Suprapubic skin (tissue), 4 donors: ENCODE results near the gene SIRT7. TPM values are rescaled to one million over a fixed set of nuclear protein-coding genes. Genes with fewer than 3 reads are reported as not detected.

Experiments used
- DNase-seq, 2 donors: peaks; one replicate each; pipeline ENCODE4 v3.0.0-alpha.2; 2019; ENCODE audit warnings: low spot score in 2 of 2
- H3K27ac ChIP-seq: fragments of 200-600 bp; sonication (generic); one replicate; pipeline ENCODE4 v1.5.1; 2019
- H3K27me3 ChIP-seq: fragments of 200-600 bp; sonication (generic); one replicate; pipeline ENCODE4 v1.5.1; 2019
- H3K36me3 ChIP-seq: fragments of 200-600 bp; sonication (generic); one replicate; pipeline ENCODE4 v1.5.1; 2019
- H3K4me1 ChIP-seq: fragments of 200-600 bp; sonication (generic); one replicate; pipeline ENCODE4 v1.5.1; 2019
- H3K4me3 ChIP-seq: fragments of 200-600 bp; sonication (generic); one replicate; pipeline ENCODE4 v1.5.1; 2019; ENCODE audit warnings: mild to moderate bottlenecking
- H3K9me3 ChIP-seq: fragments of 200-600 bp; sonication (generic); one replicate; pipeline ENCODE4 v1.5.1; 2019
- EP300 ChIP-seq: sonication (generic); formaldehyde crosslinking; IDR thresholded peaks from one replicate; pipeline ENCODE4 v1.6.1; 2017; ENCODE audit warnings: antibody characterized with exemption
- POLR2A ChIP-seq, 2 donors: fragments of 450-650 bp; IDR thresholded peaks; one replicate each; pipeline ENCODE4 v1.6.1; 2017; ENCODE audit warnings: antibody characterized with exemption in 2 of 2, mild to moderate bottlenecking in 2 of 2, moderate library complexity in 2 of 2
- POLR2AphosphoS5 ChIP-seq, 3 donors: sonication (generic); formaldehyde crosslinking; IDR thresholded peaks; one replicate each; pipeline ENCODE4 v1.6.1; 2017; ENCODE audit warnings: antibody characterized with exemption in 3 of 3
- WGBS: methylation state at CpG from one replicate; pipeline ENCODE4 v1.1.5; 2018; 5-methylcytosine and 5-hydroxymethylcytosine counted together
- total RNA-seq, 4 donors: library from RNA; depleted of rRNA; stranded (reverse); fragments of >200 nt; gene quantifications; one replicate each; pipeline ENCODE4 v1.1.0, GENCODE V29; 2016
- TF ChIP-seq, protein P1 (sequence below), 2 donors: fragments of 200-600 bp in 1 of 2; fragments of 450-650 bp in 1 of 2; sonication (generic) in 1 of 2; IDR thresholded peaks; one replicate each; pipeline ENCODE4 v1.5.1; 2016 to 2019; ENCODE audit warnings: antibody characterized with exemption in 2 of 2, mild to moderate bottlenecking in 1 of 2, moderate library complexity in 1 of 2

Gene SIRT7
- total RNA-seq, 4 donors from 2014 or later, result 30.7 to 52.4 (median 38.9) TPM

DNA sequence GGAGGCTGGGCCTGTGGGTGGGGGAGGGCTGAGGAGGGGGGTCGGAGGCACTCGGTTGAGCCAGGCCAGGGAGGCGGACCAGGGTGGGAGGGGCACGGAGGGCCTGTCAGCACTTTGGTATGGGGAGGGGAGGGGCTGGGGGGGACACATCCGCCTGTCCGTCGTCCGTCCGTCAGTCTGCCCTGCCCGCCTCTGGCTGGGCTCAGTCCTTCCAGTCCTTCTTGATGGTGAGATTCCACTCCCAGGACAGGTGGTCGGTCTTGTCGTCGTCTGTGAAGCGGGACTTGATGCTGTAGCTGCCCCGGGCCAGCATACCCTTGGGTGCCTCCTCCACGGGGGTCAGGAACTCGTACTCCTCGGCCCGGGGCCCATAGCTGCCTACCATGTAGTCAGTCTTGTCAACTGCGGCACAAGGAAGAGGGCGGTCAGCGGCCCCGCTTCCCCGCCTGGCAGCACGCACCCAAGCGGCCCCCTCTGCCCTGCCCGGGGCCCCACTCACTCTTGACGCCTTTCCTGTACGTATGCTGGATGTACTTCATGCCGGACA is 49.2 kb downstream of the SIRT7 start:
- Histone ChIP-seq H3K36me3 (peaks cover 22% of the 10 kb centered on the region), H3K27me3 (no peaks in the 10 kb centered on the region), H3K27ac (peak overlapping the region; percentile 99), H3K9me3 (no peaks in the 10 kb centered on the region), H3K4me1 (peaks cover 70% of the 10 kb centered on the region), H3K4me3 (no peak overlapping the region)
- no peak for TF ChIP-seq EP300
- no peak for DNase-seq
- WGBS, result 62% methylated on average over 20 of the region's 30 CpGs

DNA sequence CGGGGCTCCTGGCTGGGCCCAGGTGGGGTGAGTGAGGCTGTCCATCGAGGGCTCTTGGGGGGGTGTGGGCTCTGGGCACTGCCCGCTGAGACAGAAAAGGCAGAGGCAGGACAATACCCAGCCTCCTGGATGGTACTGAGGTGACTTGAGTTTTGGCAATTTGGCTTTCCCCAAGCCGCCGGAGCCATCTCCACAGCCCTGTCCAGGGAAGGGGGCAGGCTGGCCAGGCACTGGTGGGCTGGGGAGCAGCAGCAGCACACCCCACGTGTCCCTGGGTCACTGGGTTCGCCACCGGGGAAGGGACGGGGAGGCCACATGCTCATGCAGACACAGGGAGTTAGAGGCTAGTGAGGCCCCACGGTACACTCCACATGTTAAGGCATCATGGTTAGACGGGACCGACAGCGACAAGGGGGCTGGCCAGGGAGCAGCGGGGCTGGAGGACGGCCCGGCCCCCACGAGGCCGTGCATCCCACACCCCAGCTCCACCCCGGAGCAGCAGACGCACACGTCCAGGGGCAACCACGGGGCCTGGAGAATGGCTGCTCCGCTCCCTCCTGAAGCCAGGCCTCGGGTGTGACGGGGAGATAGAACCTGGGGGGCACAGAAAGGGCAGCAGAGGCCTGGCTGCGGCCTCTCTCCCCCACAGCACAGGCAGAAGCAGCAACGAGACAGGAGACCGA is 49.8 kb downstream of the SIRT7 start:
- DNase-seq, result no peak
- Histone ChIP-seq H3K27me3 (no peaks in the 10 kb centered on the region), H3K36me3 (peaks cover 22% of the 10 kb centered on the region), H3K4me3 (no peak overlapping the region), H3K27ac (peak overlapping the region; percentile 99), H3K9me3 (no peaks in the 10 kb centered on the region), H3K4me1 (peaks cover 74% of the 10 kb centered on the region)
- WGBS, result 72% methylated on average over 17 of the region's 28 CpGs
- TF ChIP-seq, protein P1, sequence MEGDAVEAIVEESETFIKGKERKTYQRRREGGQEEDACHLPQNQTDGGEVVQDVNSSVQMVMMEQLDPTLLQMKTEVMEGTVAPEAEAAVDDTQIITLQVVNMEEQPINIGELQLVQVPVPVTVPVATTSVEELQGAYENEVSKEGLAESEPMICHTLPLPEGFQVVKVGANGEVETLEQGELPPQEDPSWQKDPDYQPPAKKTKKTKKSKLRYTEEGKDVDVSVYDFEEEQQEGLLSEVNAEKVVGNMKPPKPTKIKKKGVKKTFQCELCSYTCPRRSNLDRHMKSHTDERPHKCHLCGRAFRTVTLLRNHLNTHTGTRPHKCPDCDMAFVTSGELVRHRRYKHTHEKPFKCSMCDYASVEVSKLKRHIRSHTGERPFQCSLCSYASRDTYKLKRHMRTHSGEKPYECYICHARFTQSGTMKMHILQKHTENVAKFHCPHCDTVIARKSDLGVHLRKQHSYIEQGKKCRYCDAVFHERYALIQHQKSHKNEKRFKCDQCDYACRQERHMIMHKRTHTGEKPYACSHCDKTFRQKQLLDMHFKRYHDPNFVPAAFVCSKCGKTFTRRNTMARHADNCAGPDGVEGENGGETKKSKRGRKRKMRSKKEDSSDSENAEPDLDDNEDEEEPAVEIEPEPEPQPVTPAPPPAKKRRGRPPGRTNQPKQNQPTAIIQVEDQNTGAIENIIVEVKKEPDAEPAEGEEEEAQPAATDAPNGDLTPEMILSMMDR (IDR thresholded peaks at IDR 0.05), result no peak
- TF ChIP-seq POLR2AphosphoS5 (IDR thresholded peaks at IDR 0.05) (no peak), POLR2A (IDR thresholded peaks at IDR 0.05) (no peak)

DNA sequence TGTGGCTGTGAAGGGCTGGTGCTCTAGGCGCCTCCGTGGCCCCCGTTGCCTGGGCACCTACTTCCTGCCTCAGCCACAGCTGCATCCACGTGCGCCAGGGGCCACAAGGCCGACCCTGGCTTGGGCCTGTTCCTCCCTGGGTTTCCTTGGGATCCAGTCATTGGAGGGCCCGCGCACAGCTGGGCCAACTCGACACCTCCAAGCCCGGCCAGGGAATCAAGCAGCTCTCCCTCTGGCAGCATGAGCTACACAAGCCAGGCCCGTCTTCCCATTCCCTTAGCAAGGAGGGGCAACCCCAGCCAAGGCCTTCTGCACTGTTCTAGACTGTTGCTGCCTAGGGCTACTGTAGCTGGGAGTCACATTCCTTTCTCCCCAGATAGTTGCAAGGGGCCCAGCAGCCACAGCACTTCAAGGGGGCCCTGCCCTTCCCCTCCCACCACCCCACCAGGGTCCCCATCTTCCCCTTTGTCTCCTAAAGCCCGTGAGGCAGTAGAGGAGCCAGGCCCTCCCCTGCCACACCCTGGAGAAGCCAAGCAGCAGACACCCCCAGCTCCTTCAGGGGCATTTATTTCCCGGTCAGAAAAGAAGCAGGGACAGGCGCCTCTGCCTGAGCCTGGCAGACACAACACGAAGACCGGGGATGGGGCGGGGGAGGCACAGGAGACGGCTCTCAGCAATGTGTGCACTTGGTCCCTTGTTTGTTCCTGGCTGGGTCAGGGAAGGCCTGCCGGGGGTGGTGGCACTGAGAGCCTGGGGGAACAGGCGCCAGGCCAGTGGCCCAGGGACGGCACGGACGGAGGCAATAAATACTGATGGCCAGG is 50.6 kb downstream of the SIRT7 start:
- peaks cover 73% of the 10 kb centered on the region for H3K4me1 ChIP-seq
- TF ChIP-seq, protein P1 (IDR thresholded peaks at IDR 0.05), result no peak
- no peak for TF ChIP-seq EP300
- no peak for TF ChIP-seq POLR2AphosphoS5 (IDR thresholded peaks at IDR 0.05)
- TF ChIP-seq POLR2A (IDR thresholded peaks at IDR 0.05), result no peak
- peaks cover 22% of the 10 kb centered on the region for H3K36me3 ChIP-seq
- no peaks in the 10 kb centered on the region for H3K27me3 ChIP-seq
- DNase-seq, result no peak
- H3K9me3 ChIP-seq, result no peaks in the 10 kb centered on the region
- H3K27ac ChIP-seq, result peak overlapping the region; percentile 99
- no peak overlapping the region for H3K4me3 ChIP-seq
- 32% methylated on average over 11 of the region's 23 CpGs for WGBS

DNA sequence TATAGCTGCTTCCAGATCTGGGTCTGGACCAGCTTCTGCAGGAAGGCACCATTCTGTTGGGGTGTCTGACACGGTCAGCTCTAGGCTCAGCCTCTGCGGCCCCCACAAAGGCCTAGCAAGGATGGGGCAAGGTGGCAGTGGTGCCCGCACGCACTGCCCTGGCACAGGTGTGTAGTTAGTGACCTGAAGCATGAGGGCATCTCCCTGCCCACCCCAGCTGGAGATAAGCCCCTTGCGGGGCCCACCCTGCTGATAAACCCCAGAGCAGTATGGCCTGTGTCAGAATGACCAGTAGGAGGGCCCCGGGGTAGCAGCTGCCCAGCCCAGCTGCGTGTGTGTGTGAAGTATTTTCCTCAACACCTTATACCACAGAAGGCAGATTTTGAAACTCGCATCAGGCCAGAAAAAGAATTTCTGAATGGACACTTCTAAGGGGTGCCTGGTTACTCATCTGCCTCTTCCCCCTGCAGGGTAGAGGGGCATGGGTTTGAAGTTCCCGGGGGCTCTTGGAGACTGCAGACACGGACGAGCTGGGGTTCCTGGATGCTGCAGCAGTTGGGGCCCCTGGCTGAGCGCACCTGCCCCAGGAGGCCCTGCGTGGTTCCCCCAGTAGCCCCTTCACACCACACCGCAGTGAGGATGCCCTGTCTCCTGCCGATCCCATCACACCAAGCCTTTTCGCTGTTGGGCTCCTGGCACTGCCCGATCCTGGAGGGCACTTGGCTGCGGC is 51.4 kb downstream of the SIRT7 start:
- Histone ChIP-seq H3K9me3 (no peaks in the 10 kb centered on the region), H3K27ac (no peak overlapping the region), H3K27me3 (no peaks in the 10 kb centered on the region), H3K4me3 (no peak overlapping the region), H3K4me1 (peaks cover 74% of the 10 kb centered on the region), H3K36me3 (peaks cover 22% of the 10 kb centered on the region)
- no peak for DNase-seq
- WGBS, result 72% methylated on average over 6 of the region's 18 CpGs
- TF ChIP-seq, protein P1 (IDR thresholded peaks at IDR 0.05), result no peak
- no peak for TF ChIP-seq POLR2A (IDR thresholded peaks at IDR 0.05)
- no peak for TF ChIP-seq EP300
- TF ChIP-seq POLR2AphosphoS5 (IDR thresholded peaks at IDR 0.05), result no peak

DNA sequence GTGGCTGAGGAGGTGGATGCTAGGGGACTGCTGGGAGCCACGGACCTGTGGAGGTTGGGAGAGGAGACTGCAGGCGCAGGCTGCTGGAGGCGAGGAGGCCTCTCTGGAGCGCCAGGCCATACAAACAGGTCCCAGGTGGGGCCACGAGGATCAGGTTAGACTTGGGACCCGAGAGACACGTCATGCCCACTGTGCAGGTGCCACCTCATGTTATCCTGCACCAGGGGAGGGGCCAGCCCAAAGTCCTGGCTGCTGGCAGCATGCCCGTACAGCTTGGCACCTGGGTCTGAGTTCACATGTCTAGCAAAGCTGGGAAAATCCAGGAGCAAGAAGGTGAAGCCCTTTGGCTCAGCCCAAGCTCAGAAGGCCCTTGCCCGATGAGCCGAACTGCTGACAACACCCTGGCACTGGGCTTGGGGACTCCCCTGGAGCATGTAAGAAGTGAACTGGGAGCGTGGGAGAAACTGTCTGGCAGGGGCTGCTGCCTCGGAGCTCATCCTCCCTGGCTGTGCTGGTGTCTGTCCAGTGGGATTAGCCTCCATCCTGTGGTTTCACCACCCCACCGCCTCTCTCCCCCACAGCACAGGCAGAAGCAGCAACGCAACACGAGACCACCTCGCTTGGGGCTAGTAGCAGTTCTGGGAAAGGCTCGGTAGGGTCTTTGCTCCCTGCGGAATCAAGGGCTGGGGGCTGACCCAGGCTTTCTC is 52.1 kb downstream of the SIRT7 start:
- peaks cover 22% of the 10 kb centered on the region for H3K36me3 ChIP-seq
- H3K4me1 ChIP-seq, result peaks cover 75% of the 10 kb centered on the region
- no peak for DNase-seq
- no peak overlapping the region for H3K4me3 ChIP-seq
- TF ChIP-seq, protein P1 (IDR thresholded peaks at IDR 0.05), result no peak
- peak in 1 of 3 donors; percentile 12 for TF ChIP-seq POLR2AphosphoS5 (IDR thresholded peaks at IDR 0.05)
- 68% methylated on average over 12 of the region's 18 CpGs for WGBS
- H3K9me3 ChIP-seq, result no peaks in the 10 kb centered on the region
- no peaks in the 10 kb centered on the region for H3K27me3 ChIP-seq
- no peak overlapping the region for H3K27ac ChIP-seq
